H54 (cell line): Measurements from ENCODE around the gene DNAH1.
"Not testable (repeated sequence)": the region's sequence is repeated elsewhere in the genome, so short reads cannot be mapped to it uniquely, and the experiment has no call there.

Experiments used
- DNase-seq: peaks from one replicate; pipeline ENCODE4 v3.0.0; 2011; ENCODE audit warnings: low spot score, mixed read lengths; ENCODE audit not compliant: insufficient read length
- FAIRE-seq: peaks from 3 replicates; lab custom pipeline; 2011; peaks lifted over from hg19 to GRCh38; lab: Jason Lieb, UNC
- POLR2A ChIP-seq: IDR thresholded peaks from 2 replicates; pipeline ENCODE4 v1.6.1; 2011; ENCODE audit warnings: low read depth, mild to moderate bottlenecking, low read length

The DNAH1 gene

DNA sequence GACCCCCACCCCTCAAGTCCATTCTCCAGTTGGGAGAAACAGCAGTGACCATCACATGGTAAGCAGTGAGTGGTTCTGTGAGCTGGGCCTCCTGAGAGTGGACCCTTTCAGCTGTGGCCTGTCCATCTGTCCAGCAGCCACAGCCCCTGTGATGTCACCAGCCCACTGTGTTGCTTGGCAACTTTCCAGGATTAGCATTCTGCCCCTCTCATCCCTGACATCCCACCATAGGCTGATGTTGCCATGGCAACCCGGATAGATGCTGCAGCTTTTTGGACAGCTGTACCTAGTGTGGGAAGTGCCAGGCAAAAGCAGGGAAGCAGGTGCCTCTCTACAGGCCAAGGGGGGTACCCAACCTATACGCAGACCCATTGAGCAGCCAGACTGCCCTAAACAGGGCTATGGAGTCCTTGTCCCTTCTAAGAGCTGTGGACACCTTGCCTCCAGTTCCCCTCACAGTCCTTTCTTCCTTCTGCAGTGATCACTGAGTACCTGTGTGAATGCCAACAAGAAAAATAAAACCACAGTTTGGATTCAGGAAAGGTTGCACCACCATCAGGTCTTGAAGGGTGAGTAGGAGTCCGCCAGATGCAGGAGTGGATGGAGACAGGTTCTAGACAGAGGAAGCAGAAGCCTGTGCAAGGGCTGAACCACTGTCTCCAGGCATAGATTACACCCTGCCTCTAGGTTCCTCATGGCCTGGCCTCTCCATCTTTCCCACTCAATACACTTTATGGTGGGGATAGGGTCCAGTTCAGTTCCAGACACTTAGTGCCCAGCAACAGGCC is at the start of gene DNAH1:
DNAH1 (plus strand) TSS at position 343 of the 788 bp plus-strand sequence. CDS start 6,124 bp downstream, outside the sequence.
- DNase-seq, result no peak
- no peak for FAIRE-seq
- no peak for TF ChIP-seq POLR2A

DNA sequence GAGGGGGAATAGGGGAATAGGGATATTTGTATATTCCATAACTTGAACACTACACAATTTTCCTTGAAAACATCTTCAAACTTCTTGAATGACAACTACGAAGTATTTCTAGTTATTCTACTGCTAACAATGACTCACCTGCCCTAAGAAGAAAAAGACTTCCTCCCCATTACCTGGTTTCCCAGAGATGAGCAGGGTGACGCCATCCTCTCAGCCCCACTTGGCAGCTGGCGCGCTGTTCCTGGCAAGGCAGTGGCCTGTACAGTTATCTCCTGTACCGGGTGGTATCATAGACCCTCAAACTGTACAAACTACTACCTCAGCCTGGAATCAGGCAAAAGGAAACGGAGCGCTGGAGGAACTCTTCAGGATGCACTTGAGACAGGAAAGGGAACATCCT is 48.1 kb upstream of the DNAH1 start:
- TF ChIP-seq POLR2A, result no peak
- no peak for DNase-seq
- FAIRE-seq, result no peak

DNA sequence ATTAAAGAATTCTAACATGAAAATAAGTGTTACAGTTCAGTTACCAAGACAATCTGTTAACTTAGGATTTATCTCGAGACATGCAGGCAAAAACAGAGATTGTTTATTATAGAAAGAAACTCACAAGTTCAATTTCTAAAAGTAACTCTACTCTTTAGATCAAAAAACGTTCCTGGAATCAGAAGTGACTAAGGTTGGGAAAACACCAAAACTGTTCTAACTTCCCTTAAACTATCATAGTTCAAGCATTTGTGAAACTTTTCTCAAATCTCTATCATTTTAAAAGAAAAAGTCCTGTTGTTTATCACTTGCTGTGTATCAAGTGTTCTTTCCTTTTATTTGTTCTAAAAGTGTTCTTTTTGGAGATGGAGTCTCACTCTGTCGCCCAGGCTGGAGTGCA is 46.3 kb upstream of the DNAH1 start:
- no peak for DNase-seq
- TF ChIP-seq POLR2A, result no peak
- no peak for FAIRE-seq

DNA sequence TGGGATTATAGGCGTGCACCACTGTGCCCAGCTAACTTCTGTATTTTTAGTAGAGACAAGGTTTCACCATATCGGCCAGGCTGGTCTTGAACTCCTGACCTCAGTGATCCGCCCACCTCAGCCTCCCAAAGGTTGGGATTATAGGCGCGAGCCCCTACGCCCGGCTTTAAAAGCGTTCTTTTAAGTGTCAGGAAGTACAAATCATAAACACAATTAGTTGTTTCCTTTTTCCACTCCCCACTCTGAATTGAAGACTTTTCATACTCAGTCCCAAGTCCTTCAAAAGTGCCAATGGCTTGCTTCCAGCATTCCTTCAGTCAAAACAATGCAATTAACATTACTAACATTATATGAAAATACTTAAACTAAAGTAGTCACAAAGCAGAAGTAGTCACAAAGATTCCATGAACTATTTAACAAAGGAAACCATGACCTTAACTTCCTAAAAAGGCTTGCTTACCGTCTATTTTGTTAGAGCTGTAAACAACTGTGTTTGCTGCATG is 45.8 kb upstream of the DNAH1 start:
- FAIRE-seq (no peak), DNase-seq (no peak)
- no peak for TF ChIP-seq POLR2A

DNA sequence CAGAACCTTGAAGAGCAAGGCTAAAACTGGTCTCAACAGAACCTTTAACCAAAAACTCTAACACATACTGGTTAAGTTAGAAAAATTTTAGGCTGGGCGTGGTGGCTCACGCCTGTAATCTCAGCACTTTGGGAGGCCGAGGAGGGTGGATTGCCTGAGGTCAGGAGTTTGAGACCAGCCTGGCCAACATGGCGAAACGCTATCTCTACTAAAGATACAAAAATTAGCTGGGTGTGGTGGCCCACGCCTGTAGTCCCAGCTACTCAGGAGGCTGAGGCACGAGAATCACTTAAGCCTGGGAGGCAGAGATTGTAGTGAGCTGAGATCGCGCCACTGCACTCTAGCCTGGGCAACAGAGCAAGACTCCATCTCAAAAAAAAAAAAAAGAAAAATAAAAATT is 43.9 kb upstream of the DNAH1 start:
- FAIRE-seq, DNase-seq: not testable (repeated sequence)

DNA sequence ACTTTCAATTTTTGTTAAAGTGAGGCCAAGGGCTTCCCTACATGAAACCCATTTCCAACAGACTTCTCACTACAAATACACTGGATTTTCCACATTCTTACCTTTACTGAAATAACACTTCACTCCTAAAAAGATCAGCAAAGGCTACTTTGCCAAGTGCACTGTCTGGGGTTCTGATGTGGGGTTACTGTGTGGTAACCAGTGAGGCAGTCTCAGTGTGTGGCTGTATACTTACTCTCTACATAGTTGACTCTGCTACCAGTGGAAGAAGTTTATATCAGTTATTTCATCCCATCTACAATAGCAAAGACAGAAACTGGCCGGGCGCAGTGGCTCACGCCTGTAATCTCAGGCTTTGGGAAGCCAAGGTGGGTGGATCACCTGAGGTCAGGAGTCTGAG is 43.3 kb upstream of the DNAH1 start:
- DNase-seq, result no peak
- TF ChIP-seq POLR2A, result no peak
- no peak for FAIRE-seq

DNA sequence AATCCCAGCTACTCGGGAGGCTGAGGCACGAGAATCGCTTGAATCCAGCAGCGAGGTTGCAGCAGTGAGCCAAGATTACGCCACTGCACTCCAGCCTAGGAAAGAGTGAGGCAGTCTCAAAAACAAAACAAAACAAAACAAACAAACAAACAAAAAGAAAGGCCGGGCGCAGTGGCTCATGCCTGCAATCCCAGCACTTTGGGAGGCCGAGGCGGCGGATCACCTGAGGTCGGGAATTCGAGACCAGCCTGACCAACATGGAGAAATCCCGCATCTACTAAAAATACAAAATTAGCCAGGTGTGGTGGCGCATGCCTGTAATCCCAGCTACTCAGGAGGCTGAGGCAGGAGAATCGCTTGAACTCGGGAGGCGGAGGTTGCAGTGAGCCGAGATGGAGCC is 41.3 kb upstream of the DNAH1 start:
- not testable (repeated sequence) for FAIRE-seq, DNase-seq

DNA sequence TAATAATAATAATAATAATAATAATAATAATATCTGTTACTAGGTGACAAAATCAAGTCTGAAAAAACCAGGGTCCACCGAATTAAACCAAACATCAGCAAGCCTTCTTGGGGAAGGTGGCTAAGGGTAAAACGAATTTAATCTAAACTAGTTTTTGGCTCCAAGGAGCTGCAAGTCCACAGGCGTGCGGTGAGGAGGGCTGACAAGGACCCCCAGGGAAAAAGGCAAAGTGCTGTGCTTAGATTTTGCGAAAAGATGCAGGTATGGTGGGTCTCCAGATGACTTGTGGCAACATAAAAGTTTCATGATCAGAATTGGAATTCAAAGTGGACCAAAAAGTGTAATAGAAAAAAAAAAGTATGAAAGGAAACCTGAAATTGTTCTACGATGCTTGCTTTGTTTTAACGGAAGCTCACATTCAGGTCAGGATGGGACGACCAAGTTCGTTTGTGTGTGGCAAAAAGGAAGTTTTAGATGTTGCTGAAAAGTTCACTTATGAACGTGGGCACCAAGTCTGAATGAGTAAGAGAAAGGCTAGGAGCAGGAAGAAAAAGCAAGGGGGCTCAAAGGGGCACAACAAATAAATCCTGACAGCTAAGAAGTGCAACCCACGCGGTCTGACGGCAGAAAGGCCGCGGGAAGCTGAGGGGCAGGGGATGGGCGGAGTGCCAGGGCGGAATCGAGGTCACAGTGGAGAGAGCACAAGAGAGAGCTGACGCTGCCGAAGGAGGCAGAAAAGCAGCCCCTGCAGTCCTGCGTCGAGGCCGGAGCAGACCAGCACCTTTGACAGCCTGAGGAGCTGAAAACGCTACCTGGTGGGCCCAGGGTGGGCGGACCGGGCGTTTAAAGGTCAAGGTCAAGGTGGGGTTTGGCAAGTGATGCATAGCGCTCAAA is 38.8 kb upstream of the DNAH1 start:
- DNase-seq (peak; percentile 64), FAIRE-seq (no peak)
- peak; percentile 54 for TF ChIP-seq POLR2A

DNA sequence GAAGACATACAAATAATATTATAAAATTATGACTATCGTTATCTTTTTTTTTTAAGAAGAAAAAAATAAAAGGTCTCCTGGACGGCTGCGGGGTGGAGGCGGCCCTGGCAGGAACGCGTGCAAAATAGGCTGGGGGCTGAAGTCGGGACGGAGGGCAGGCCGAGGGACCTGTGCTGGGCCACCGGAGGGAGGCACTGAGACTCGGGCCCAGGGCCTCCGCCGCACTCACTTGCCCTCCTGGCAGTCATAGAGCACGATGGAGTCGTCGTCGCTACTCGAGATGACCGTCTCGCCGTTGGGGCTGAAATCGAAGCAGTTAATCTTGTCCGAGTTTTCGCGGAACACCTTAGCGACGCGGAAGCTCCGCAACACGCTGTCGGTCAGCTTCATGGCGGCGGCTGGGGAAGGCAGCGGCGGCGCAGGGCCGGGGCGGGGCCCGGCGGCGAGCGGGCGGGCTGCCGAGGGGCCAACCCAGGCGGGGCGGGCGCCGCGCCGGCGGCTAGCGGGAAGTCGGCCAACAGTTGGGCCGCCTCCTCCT is 38.1 kb upstream of the DNAH1 start:
- TF ChIP-seq POLR2A, result no peak
- DNase-seq, result peak; percentile 50

DNA sequence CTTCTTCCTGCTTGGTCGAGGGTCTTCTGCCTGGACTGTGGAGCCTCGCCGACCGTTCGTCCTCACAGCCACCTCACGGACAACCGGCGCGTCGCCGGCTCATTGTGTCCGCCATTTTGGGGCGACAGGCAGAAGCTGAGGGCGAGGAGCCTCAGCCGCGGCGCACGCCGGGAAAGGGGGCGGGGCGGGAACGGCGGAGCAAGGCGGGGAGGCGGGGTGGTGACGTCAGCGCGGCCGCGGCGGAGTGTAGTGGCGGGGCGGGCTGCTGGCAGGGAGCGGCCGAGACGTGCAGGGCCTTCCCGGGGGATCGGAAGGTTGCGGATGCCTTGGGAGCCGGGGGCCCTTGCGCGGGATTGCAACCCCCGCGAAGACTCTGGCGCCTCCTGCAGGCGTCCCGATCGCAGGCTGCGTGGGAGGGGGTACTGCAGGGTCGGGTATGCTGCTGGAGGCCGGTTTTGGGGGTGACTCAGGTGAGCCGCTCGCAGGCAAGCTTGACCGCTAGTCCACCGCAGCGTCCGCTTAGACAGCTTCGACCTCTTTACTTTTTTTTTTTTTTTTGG is 37.5 kb upstream of the DNAH1 start, which contains the start of gene WDR82:
WDR82 (minus strand) TSS at position 140 of the 560 bp plus-strand sequence. CDS start 288 bp downstream, outside the sequence.
- FAIRE-seq (no peak), DNase-seq (peak; percentile 95)
- peak; percentile 91 for TF ChIP-seq POLR2A

More for the DNA sequence above, 38.1 kb upstream of the DNAH1 start:
- no peak for FAIRE-seq

DNA sequence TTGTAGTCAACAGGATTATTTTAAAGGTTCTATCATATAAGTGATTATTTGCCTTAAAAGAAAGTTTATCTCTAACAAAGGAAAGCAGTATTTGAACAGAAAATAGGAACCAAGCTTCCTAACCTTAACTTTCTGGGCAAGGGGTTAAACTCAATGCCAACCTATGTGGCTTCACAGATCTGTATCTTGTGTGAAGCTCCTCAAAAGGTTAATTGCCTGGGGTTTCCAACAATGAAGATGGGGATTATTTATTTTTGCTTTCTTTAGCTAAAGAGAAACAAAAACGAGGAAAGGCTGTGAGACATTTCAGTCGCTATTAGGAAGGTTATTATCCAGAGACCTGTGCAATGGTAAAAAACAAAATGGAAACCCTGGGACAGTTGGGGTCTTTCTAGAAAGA is 36.5 kb upstream of the DNAH1 start:
- TF ChIP-seq POLR2A, result no peak
- FAIRE-seq, result no peak

DNA sequence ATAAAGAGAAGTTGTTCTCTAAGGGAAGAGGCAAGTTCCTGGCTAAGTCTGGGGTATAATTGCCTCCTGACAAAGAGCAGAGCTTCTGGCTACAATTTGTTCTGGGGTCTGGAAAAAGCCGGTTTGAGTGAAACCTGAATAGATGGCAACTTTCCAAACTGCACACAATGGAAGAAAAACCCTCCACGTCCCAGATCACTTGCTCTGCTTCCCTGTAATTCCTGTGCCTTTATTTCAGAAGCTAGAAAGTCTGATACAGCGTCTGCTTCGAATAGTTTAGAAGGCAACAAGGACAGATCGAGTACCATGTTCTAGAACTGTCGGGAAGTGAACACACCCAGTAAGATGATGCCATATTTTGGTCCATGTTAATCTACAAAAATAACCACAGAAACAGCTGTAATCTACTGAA is 36.1 kb upstream of the DNAH1 start:
- DNase-seq (no peak), FAIRE-seq (no peak)
- TF ChIP-seq POLR2A, result no peak

More for the DNA sequence above, 36.5 kb upstream of the DNAH1 start:
- no peak for DNase-seq

DNA sequence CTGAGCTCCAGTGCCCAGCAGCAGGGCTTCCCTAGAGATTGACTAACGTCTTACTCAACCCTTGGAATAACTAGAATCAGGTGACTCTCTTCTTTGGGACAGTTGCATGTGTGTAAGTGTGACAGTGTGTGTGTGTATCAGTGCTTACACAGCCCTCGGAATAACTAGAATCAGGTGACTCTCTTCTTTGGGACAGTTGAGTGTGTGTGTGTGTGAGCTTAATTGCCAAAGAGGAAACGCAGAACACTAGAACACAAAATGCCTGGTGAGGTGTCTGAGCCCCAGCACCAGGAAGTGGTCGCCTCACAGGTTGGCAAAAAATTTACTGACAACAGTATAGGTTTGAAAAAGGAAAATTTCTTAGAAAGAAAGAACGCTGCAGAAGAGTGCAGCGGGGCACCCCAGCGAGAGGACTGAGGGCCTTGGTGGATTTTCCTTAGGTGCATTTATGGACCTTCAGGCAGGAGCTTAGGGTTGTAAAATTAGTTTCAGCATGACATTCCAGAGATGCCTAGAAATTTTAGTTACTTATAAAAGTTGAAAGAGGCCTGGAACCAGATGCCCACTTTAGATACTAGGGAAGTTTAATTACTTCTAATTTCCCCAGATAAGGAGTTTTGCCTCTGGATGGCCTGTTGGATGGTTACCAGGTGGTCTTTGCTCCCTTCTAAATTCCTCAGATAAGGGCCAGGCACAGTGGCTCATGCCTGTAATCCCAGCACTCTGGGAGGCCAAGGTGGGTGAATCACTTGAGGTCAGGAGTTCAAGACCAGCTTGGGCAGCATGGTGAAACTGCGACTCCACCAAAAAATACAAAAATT is 33.9 kb upstream of the DNAH1 start:
- no peak for TF ChIP-seq POLR2A
- DNase-seq (no peak), FAIRE-seq (no peak)
